ENCODE data around the gene FANCE.
"Not testable (repeated sequence)": the region's sequence is repeated elsewhere in the genome, so short reads cannot be mapped to it uniquely, and the experiment has no call there.

The FANCE gene

DNA sequence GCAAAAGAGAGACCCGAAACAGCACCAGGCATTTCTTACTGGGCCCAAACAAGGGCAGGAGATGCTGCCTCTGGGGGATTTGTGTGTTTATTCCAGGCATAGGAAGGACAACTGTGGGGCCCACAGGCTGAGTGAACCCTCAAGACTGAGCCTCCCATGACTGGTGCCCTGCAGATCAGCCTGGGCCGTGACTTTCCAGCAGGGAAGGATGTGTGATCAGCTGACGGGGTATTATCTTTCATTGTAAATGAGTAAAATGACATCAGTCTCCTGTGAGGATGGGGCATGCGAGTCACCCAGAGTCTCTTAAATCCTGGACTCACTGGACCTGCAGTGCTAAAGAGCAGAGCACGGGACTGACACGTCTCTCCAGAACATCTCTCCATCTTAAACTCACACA, 48.6 kb downstream of the FANCE start:
- DNase-seq, result no peak

DNA sequence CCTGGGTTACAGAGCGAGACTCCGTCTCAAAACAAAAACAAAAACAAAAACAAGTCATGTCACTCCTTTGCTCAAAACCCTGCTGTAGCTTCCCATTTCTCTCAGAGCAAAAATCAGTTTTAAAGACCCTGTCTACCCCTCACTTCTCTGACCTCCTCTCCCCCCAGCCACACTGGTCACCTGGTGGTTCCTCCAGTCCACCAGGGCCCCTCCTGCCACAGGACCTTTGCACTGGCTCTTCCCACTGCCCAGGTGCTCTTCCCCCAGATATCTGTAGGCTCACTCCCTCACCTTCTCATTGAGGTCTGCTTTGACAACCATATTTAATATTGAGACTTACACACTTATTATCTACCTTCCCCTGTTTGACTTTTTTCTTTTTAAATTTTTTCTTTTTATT, 49.6 kb downstream of the FANCE start:
- DNase-seq, result no peak

DNA sequence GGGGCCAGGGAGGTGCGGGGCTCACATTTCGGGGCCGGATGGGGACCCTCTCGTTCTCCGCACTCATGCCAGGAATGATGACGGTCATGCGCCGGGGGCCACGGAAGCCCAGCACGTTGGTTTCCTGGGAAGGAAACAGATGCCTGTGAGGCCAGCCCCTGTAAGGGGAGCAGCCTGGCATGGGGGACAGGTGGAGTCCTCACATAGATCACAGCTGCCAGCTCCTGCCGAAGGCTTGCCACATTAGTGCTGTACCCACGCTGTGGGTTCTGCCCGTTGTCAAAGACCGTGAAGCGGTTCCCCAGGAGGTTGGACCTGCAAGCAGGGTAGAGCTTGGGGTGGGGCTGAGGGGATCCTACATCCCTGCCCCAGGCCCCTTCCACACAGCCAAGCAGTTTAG, 51.4 kb downstream of the FANCE start:
- no peak for DNase-seq

DNA sequence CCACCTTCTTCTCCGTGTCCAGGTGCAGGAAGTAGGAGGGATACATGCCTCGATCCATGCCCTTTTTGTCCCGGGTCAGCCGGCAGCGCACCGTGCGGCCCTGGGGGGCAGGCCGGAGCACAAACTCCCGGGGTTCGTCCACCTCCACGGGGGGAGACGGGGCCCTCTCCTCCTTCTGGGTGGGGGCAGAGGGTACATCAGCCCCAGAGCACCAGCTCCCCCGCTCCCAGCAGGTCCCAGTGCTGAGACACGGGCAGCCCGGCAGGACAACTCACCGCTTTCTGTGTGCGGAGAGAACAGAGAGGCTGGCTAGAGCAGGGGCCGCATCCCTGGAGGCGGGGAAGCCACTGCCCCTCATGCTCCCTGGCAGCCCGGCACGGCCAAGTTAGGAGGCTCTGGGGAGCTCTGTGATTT, 53.9 kb downstream of the FANCE start:
- no peak for DNase-seq

DNA sequence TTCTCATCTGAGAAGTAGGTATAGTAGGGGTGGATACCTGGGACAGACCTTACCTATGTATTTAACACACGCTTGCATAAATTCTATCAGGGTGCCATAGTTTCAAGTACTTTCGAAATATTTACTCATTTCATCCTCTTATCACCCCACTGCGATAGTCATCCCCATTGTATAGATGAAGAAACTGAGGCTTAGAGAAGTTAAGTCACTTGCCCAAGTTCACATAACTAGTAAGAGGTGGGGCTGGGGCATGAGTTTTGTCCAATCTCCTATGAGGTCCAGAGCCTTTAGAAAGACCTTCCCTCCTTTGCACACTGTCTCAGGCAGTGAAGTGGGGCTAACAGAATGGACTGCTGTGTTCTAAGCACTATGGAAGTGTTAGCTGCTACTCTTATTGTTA, 54.4 kb downstream of the FANCE start:
- DNase-seq, result no peak

DNA sequence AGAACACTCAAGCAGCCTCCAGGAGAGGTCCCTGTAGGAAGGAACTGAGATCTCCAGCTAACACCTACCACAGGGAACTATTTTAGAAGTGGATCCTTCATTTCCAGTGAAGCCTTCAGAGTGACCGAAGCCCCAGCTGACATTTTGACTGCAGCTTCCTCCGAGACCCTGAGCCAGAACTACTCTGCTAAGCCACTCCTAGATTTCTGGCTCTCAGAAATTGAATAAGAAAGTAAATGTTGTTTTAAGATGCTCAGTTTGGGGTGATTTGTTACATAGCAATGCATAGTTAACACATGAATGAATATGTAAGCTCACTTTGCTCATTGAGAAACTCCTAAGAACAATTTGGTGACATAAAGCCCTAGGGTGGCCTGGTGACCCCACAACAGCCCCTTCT, 55.1 kb downstream of the FANCE start:
- no peak for DNase-seq

- DNase-seq, result no peak
These were observed 55.9 kb downstream of the FANCE start for GRCh38 chr6:35508027-35508426.

GRCh38 chr6:35508542-35508941, 56.4 kb downstream of the FANCE start:
- no peak for DNase-seq

- DNase-seq, result no peak
These were observed 58.9 kb downstream of the FANCE start for GRCh38 chr6:35510916-35511561.

DNA sequence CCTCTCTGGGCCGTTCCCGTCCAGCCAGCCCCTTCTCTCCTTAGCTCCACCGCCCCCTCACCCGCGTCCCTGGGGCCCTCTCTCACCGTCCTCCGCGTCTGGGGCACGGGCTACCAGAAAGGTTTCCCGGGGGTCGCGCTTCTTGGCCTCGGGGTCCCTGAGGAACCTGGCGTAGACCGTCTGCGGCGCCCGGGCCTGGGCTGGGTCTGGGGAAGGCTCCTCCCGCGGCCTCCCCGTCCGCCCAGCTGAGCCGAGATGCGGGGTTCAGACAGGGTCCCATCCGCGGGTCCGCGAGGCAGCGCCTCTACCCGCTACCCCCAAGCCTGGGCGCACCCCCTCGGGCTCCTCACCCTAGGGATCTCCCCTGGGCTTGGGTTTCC, 59.4 kb downstream of the FANCE start:
- DNase-seq, result no peak

GRCh38 chr6:35512006-35512405, 59.9 kb downstream of the FANCE start:
- no peak for DNase-seq

- no peak for DNase-seq
These were observed 60.6 kb downstream of the FANCE start, which contains the start of gene TULP1 for GRCh38 chr6:35512740-35513139. TSS of gene TULP1 (minus strand) at chr6:35512896. CDS start at chr6:35512858, 38 bp downstream.

DNA sequence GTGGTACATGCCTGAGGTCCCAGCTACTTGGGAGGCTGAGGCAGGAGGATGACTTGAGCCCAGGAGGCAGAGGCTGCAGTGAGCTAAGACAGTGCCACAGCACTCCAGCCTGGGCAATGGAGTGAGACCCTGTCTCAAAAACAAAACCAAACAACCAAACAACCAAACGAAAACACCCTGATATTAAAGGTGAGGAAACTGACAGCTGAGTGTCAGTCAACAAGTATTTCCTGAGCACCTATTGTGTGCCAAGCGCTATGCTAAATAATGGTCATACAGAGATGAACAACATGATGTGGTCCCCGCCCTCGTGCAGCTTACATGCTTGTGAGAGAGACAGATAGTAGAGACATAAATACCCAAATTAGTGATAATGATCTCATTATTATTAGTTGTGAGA, 62.4 kb downstream of the FANCE start:
- no peak for DNase-seq

DNA sequence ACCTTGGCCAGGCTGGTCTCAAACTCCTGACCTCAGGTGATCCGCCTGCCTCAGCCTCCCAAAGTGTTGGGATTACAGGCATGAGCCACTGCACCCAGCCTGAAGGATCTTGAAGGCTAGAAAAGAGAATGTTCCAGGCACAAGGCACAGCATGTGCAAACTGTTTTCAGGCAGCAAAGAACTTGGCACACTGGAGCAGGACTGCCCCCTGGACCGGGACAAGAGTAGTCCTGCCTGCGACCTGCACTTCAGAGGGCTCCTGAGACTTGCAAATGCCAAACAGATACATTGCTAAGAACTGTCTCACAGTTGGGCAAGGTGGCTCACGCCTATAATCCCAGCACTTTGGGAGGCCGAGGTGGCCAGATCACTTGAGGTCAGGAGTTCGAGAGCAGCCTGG, 63.8 kb downstream of the FANCE start:
- DNase-seq, result not testable (repeated sequence)

Measured in stimulated activated CD4-positive, alpha-beta T cell treated with anti-CD3 and anti-CD28 coated beads, Interleukin-4, amount 100 ng/mL, for 1 hour (primary cell).